Spleen (tissue), 7 donors: ENCODE data around the gene RBM10.

ENCODE experiments used
- POLR2A ChIP-seq, 3 donors: fragments of 450-650 bp; IDR thresholded peaks; one replicate each; pipeline ENCODE4 v1.5.1; 2017; ENCODE audit warnings: antibody characterized with exemption in 3 of 3, mild to moderate bottlenecking in 1 of 3
- POLR2AphosphoS5 ChIP-seq, 3 donors: sonication (generic); formaldehyde crosslinking; IDR thresholded peaks; one replicate each; pipeline ENCODE4 v1.5.1; 2017; ENCODE audit warnings: antibody characterized with exemption in 3 of 3
- TF ChIP-seq, protein P1 (sequence below), 11 experiments: fragments of 200-600 bp in 7 of 11; fragments of 450-650 bp in 4 of 11; sonication (generic) in 4 of 11; IDR thresholded peaks in 8 of 11; conservative IDR thresholded peaks in 3 of 11; 1 replicate in 7 of 11; 2 replicates in 4 of 11; pipeline versions ENCODE4 v1.4.0 to v1.8.0; 2016 to 2021; ENCODE audit warnings: antibody characterized with exemption in 11 of 11, inconsistent platforms in 4 of 11, mild to moderate bottlenecking in 1 of 11
- donor health status: DM: no; HTN: no; CAD: no; lungs with moderate emphysema.
- donor health status: DM: no; HTN: no; CAD: no.
- donor health status: DM: no; HTN: no; CAD: no.

DNA sequence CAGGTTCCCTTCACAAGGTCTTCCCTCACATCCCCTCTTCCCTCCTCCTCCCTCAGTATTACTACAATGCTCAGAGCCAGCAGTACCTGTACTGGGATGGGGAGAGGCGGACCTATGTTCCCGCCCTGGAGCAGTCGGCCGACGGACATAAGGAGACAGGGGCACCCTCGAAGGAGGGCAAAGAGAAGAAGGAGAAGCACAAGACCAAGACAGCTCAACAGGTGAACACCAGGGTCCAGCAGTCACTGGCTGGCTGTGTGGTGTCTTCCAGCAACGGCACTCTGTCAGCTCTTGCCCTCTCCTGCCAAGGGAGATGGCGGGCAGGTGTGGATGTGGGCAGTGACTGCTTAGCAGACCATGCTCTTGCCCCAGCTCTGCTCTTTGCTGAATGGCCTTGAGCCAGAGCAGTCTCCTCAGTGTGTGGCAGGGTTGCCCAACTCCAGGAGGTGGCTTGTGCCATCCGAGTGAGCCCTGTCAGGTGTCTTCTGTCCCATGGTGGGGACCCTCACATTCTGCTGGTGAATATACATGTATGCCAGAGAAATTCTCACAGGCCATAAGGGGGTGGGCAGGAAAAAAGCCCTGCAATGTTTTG is 37.2 kb downstream of the RBM10 start:
- TF ChIP-seq, protein P1, sequence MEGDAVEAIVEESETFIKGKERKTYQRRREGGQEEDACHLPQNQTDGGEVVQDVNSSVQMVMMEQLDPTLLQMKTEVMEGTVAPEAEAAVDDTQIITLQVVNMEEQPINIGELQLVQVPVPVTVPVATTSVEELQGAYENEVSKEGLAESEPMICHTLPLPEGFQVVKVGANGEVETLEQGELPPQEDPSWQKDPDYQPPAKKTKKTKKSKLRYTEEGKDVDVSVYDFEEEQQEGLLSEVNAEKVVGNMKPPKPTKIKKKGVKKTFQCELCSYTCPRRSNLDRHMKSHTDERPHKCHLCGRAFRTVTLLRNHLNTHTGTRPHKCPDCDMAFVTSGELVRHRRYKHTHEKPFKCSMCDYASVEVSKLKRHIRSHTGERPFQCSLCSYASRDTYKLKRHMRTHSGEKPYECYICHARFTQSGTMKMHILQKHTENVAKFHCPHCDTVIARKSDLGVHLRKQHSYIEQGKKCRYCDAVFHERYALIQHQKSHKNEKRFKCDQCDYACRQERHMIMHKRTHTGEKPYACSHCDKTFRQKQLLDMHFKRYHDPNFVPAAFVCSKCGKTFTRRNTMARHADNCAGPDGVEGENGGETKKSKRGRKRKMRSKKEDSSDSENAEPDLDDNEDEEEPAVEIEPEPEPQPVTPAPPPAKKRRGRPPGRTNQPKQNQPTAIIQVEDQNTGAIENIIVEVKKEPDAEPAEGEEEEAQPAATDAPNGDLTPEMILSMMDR (IDR thresholded peaks at IDR 0.05 in 8 of 11, conservative IDR thresholded peaks at IDR 0.05 in 3 of 11), result no peak
- TF ChIP-seq POLR2AphosphoS5 (IDR thresholded peaks at IDR 0.05) (peak in 1 of 3 donors; percentile 17), POLR2A (IDR thresholded peaks at IDR 0.05) (no peak)
